Testis (tissue), 2 donors: Measurements from ENCODE around the gene CARTPT.

Experiments
- CTCF ChIP-seq, 3 experiments: fragments of 450-650 bp in 2 of 3; fragments of 200-600 bp in 1 of 3; sonication (generic) in 1 of 3; IDR thresholded peaks; one replicate each; pipeline ENCODE4 v1.5.1; 2016 to 2019; ENCODE audit warnings: antibody characterized with exemption in 3 of 3, mild to moderate bottlenecking in 2 of 3, moderate library complexity in 1 of 3
- POLR2A ChIP-seq: fragments of 450-650 bp; IDR thresholded peaks from one replicate; pipeline ENCODE4 v1.6.1; 2017; ENCODE audit warnings: antibody characterized with exemption, mild to moderate bottlenecking, moderate library complexity

- TF ChIP-seq CTCF (IDR thresholded peaks at IDR 0.05) = no peak
- no peak for TF ChIP-seq POLR2A
Observed at GRCh38 chr5:71770381-71770780, 51.3 kb downstream of the CARTPT start.
